GM21526 (cell line): ENCODE results near the gene FUT8.

ENCODE experiments used
- ATAC-seq: cut with Tn5 transposase; IDR thresholded peaks from one replicate; pipeline ENCODE4 v1.9.1; 2021; ENCODE audit warnings: moderate library complexity; ENCODE audit not compliant: unreplicated experiment, low FRiP score

FUT8 gene

GRCh38 chr14:65549429-65549828 is 136.9 kb downstream of the FUT8 start:
- no peak for ATAC-seq

GRCh38 chr14:65550779-65551643 is 138.5 kb downstream of the FUT8 start:
- ATAC-seq, result no peak

- ATAC-seq, result no peak
These were observed 140.2 kb downstream of the FUT8 start for GRCh38 chr14:65552724-65553123.

GRCh38 chr14:65554837-65555236 is 142.3 kb downstream of the FUT8 start:
- ATAC-seq, result no peak

GRCh38 chr14:65555358-65555757 is 142.8 kb downstream of the FUT8 start:
- no peak for ATAC-seq

- no peak for ATAC-seq
These were observed 145.8 kb downstream of the FUT8 start for GRCh38 chr14:65558363-65558762.

GRCh38 chr14:65560340-65561027 is 148.0 kb downstream of the FUT8 start:
- no peak for ATAC-seq

- no peak for ATAC-seq
These were observed 151.8 kb downstream of the FUT8 start for GRCh38 chr14:65564370-65564769.

GRCh38 chr14:65565948-65566347 is 153.4 kb downstream of the FUT8 start:
- no peak for ATAC-seq

- no peak for ATAC-seq
These were observed 154.4 kb downstream of the FUT8 start for GRCh38 chr14:65566820-65567522.

- no peak for ATAC-seq
These were observed 162.1 kb downstream of the FUT8 start for GRCh38 chr14:65574611-65575010.

- ATAC-seq, result no peak
These were observed 162.9 kb downstream of the FUT8 start for GRCh38 chr14:65575389-65575788.

- no peak for ATAC-seq
These were observed 168.4 kb downstream of the FUT8 start for GRCh38 chr14:65580973-65581372.

- no peak for ATAC-seq
These were observed 168.8 kb downstream of the FUT8 start for GRCh38 chr14:65581378-65581777.

GRCh38 chr14:65581799-65582198 is 169.3 kb downstream of the FUT8 start:
- ATAC-seq, result no peak

- no peak for ATAC-seq
These were observed 172.7 kb downstream of the FUT8 start for GRCh38 chr14:65585216-65585615.

GRCh38 chr14:65588426-65589140 is 176.1 kb downstream of the FUT8 start:
- ATAC-seq, result no peak

GRCh38 chr14:65594153-65594881 is 181.8 kb downstream of the FUT8 start:
- no peak for ATAC-seq

- ATAC-seq, result no peak
These were observed 182.3 kb downstream of the FUT8 start for GRCh38 chr14:65594882-65595237.

GRCh38 chr14:65599375-65599774 is 186.8 kb downstream of the FUT8 start:
- no peak for ATAC-seq
